A673 (cell line): Measurements from ENCODE around the gene PARVB. TPM values are rescaled to one million over a fixed set of nuclear protein-coding genes. Genes with fewer than 3 reads are reported as not detected.

ENCODE experiments used
- BruUV-seq: library from RNA; stranded (reverse); fragments of 400-500 nt; replicated peaks from 2 replicates; lab custom pipeline; 2021; lab: Mats Ljungman, UMichigan
- CTCF ChIA-PET: fragments of 300-600 bp; sonication (Branson Sonifier 250); formaldehyde crosslinking; loops from one replicate; lab custom pipeline; 2022; ENCODE audit warnings: antibody characterized with exemption; lab: Charles Lee
- POLR2A ChIA-PET: fragments of 300-600 bp; sonication (Branson Sonifier 250); formaldehyde crosslinking; loops from one replicate; lab custom pipeline; 2022; ENCODE audit warnings: antibody characterized with exemption; ENCODE audit not compliant: low non-redundant PET; lab: Charles Lee
- DNase-seq: peaks from one replicate; pipeline ENCODE4 v3.0.0-alpha.2; 2015; ENCODE audit warnings: low spot score
- H3K27ac ChIP-seq: fragments of 200-600 bp; sonication (generic); 2 replicates; pipeline ENCODE4 v1.5.1; 2016; ENCODE audit warnings: mixed run types, low read depth, mild to moderate bottlenecking, mixed read lengths, antibody characterized with exemption, low read length; ENCODE audit not compliant: poor library complexity, severe bottlenecking
- H3K27me3 ChIP-seq: fragments of 200-600 bp; sonication (generic); replicated peaks from 2 replicates; pipeline ENCODE4 v1.6.1; 2017; ENCODE audit warnings: mixed run types, low read depth, mild to moderate bottlenecking, mixed read lengths, antibody characterized with exemption, low read length; ENCODE audit not compliant: insufficient read depth, poor library complexity
- H3K36me3 ChIP-seq: fragments of 200-600 bp; sonication (generic); 2 replicates; pipeline ENCODE4 v1.6.1; 2016; ENCODE audit warnings: mixed run types, mild to moderate bottlenecking, mixed read lengths, antibody characterized with exemption, low read length; ENCODE audit not compliant: insufficient read depth, poor library complexity, severe bottlenecking
- H3K4me1 ChIP-seq: fragments of 200-600 bp; sonication (generic); 2 replicates; pipeline ENCODE4 v1.6.1; 2017; ENCODE audit warnings: mixed run types, mild to moderate bottlenecking, mixed read lengths, antibody characterized with exemption, low read length; ENCODE audit not compliant: insufficient read depth, poor library complexity, severe bottlenecking
- H3K4me3 ChIP-seq: fragments of 200-600 bp; sonication (generic); 2 replicates; pipeline ENCODE4 v1.5.1; 2016; ENCODE audit warnings: low read depth, mixed run types, mild to moderate bottlenecking, mixed read lengths, low read length; ENCODE audit not compliant: poor library complexity, severe bottlenecking
- H3K9me3 ChIP-seq: fragments of 200-600 bp; sonication (generic); 2 replicates; pipeline ENCODE4 v1.6.1; 2016; ENCODE audit warnings: mixed run types, low read depth, mild to moderate bottlenecking, mixed read lengths, antibody characterized with exemption, low read length; ENCODE audit not compliant: poor library complexity, severe bottlenecking
- EZH2 ChIP-seq: fragments of 200-600 bp; sonication (generic); IDR thresholded peaks from 2 replicates; pipeline ENCODE4 v1.6.1; 2017; ENCODE audit warnings: borderline replicate concordance, low read depth, mild to moderate bottlenecking, mixed read lengths, antibody characterized with exemption, low read length; ENCODE audit not compliant: poor library complexity, severe bottlenecking
- intact Hi-C: fragments of 100-400 bp; cut with micrococcal nuclease; formaldehyde crosslinking; loops from one replicate; pipeline ENCODE4 v1.10.0; 2022; ENCODE audit not compliant: unreplicated experiment
- total RNA-seq: library from RNA; stranded (reverse); gene quantifications from 2 replicates; pipeline ENCODE4 v1.2.3, GENCODE V29; 2021
- TF ChIP-seq, protein P1 (sequence below): fragments of 300-800, 200-600 bp; sonication (generic); conservative IDR thresholded peaks from 2 replicates; pipeline ENCODE4 v1.5.1; 2017; ENCODE audit warnings: low read depth, mild to moderate bottlenecking, antibody characterized with exemption, low read length, moderate library complexity, mixed read lengths

The PARVB gene
- total RNA-seq, 1 experiment from 2014 or later, result 18.3 TPM

- H3K36me3 ChIP-seq, result no peaks in the 10 kb centered on the region
- POLR2A ChIA-PET, result no interaction called here
- no peaks in the 10 kb centered on the region for H3K27me3 ChIP-seq
- TF ChIP-seq, protein P1, sequence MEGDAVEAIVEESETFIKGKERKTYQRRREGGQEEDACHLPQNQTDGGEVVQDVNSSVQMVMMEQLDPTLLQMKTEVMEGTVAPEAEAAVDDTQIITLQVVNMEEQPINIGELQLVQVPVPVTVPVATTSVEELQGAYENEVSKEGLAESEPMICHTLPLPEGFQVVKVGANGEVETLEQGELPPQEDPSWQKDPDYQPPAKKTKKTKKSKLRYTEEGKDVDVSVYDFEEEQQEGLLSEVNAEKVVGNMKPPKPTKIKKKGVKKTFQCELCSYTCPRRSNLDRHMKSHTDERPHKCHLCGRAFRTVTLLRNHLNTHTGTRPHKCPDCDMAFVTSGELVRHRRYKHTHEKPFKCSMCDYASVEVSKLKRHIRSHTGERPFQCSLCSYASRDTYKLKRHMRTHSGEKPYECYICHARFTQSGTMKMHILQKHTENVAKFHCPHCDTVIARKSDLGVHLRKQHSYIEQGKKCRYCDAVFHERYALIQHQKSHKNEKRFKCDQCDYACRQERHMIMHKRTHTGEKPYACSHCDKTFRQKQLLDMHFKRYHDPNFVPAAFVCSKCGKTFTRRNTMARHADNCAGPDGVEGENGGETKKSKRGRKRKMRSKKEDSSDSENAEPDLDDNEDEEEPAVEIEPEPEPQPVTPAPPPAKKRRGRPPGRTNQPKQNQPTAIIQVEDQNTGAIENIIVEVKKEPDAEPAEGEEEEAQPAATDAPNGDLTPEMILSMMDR, result no peak
- no peak for TF ChIP-seq EZH2
- BruUV-seq, result no TSS peak
- no peak overlapping the region for H3K27ac ChIP-seq
- no peaks in the 10 kb centered on the region for H3K4me1 ChIP-seq
- CTCF ChIA-PET, result no interaction called here
- DNase-seq, result no peak
- no peak overlapping the region for H3K4me3 ChIP-seq
- H3K9me3 ChIP-seq, result no peaks in the 10 kb centered on the region
- intact Hi-C loops, result no loop called here
Observed at GRCh38 chr22:44187652-44188230, 163.6 kb downstream of the PARVB start.

DNA sequence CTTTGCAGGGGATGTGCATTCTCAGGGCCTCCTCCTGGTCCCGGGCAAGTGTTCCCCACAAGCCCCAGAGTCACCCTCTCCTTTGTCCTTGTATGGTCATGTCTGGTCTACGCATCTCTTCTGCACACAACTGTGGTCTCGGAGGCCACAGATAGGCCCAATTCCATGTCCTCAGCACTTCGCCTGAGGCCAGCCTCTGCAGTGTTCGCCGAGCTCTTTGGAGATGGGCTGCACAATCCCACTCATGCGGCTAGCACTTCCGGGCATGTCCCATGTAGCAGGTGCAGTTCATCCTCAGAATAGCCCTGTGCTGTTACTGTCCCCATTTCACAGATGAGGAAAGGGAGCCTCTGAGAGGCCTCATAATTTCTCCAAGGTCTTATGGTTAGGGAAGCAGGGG, 164.2 kb downstream of the PARVB start:
- Histone ChIP-seq H3K36me3 (no peaks in the 10 kb centered on the region), H3K27ac (no peak overlapping the region), H3K27me3 (no peaks in the 10 kb centered on the region), H3K4me1 (no peaks in the 10 kb centered on the region), H3K9me3 (no peaks in the 10 kb centered on the region), H3K4me3 (no peak overlapping the region)
- intact Hi-C loops, result no loop called here
- ChIA-PET CTCF (no interaction called here), POLR2A (no interaction called here)
- no peak for DNase-seq
- no TSS peak for BruUV-seq
- TF ChIP-seq EZH2, result no peak
- TF ChIP-seq, protein P1, result no peak

GRCh38 chr22:44188986-44189630, 165.0 kb downstream of the PARVB start:
- ChIA-PET POLR2A (no interaction called here), CTCF (interaction anchor here (0.6 kb wide), 1 partner anchor 684 kb away, joined by 4 read pairs; no protein-coding TSS in a partner anchor)
- no peaks in the 10 kb centered on the region for H3K27me3 ChIP-seq
- TF ChIP-seq, protein P1, result no peak
- no peak for TF ChIP-seq EZH2
- H3K9me3 ChIP-seq, result no peaks in the 10 kb centered on the region
- DNase-seq, result no peak
- no TSS peak for BruUV-seq
- no peak overlapping the region for H3K4me3 ChIP-seq
- intact Hi-C loops, result no loop called here
- no peaks in the 10 kb centered on the region for H3K4me1 ChIP-seq
- H3K27ac ChIP-seq, result no peak overlapping the region
- H3K36me3 ChIP-seq, result no peaks in the 10 kb centered on the region
